Measurements from ENCODE around the gene SCN4B.
A peak's percentile ranks its signal among the peaks of the same experiment; 100 is the strongest.

Gene SCN4B

GRCh38 chr11:118128310-118128709 is 24.3 kb downstream of the SCN4B start:
- no peak for DNase-seq

GRCh38 chr11:118126082-118126838 is 26.4 kb downstream of the SCN4B start:
- no peak for DNase-seq

- DNase-seq = no peak
These were observed 27.6 kb downstream of the SCN4B start for GRCh38 chr11:118124929-118125535.

GRCh38 chr11:118120793-118121192 is 31.8 kb downstream of the SCN4B start:
- no peak for DNase-seq

- DNase-seq = no peak
These were observed 34.6 kb downstream of the SCN4B start for GRCh38 chr11:118117790-118118601.

GRCh38 chr11:118115048-118115447 is 37.6 kb downstream of the SCN4B start:
- DNase-seq = peak; percentile 2

- DNase-seq = no peak
These were observed 38.4 kb downstream of the SCN4B start for GRCh38 chr11:118114266-118114665.

GRCh38 chr11:118112711-118113430 is 39.8 kb downstream of the SCN4B start:
- no peak for DNase-seq

- no peak for DNase-seq
These were observed 40.9 kb downstream of the SCN4B start for GRCh38 chr11:118111744-118112035.

GRCh38 chr11:118111019-118111743 is 41.4 kb downstream of the SCN4B start:
- no peak for DNase-seq

GRCh38 chr11:118109231-118109630 is 43.4 kb downstream of the SCN4B start:
- no peak for DNase-seq

- no peak for DNase-seq
These were observed 44.1 kb downstream of the SCN4B start for GRCh38 chr11:118108513-118108912.

- no peak for DNase-seq
These were observed 45.8 kb downstream of the SCN4B start for GRCh38 chr11:118106789-118107335.

- DNase-seq = no peak
These were observed 46.8 kb downstream of the SCN4B start for GRCh38 chr11:118105657-118106305.

- DNase-seq = no peak
These were observed 48.1 kb downstream of the SCN4B start for GRCh38 chr11:118104491-118104890.

- DNase-seq = no peak
These were observed 49.8 kb downstream of the SCN4B start for GRCh38 chr11:118102721-118103261.

- DNase-seq = no peak
These were observed 51.9 kb downstream of the SCN4B start for GRCh38 chr11:118100691-118101232.

- no peak for DNase-seq
These were observed 52.6 kb downstream of the SCN4B start for GRCh38 chr11:118099838-118100556.

- no peak for DNase-seq
These were observed 53.4 kb downstream of the SCN4B start for GRCh38 chr11:118098996-118099837.
